ENCODE measurements around the gene BLTP3B. TPM values are rescaled to one million over a fixed set of nuclear protein-coding genes. Genes with fewer than 3 reads are reported as not detected.
"Not testable (repeated sequence)": the region's sequence is repeated elsewhere in the genome, so short reads cannot be mapped to it uniquely, and the experiment has no call there.

Gene BLTP3B
- total RNA-seq, 1 donor from 2014 or later, result 19.0 TPM

- no peak for TF ChIP-seq CTCF (conservative IDR thresholded peaks at IDR 0.05)
- no peaks in the 10 kb centered on the region for H3K36me3 Mint-ChIP-seq (ENCODE audit: low read depth)
- H3K4me3 Mint-ChIP-seq, result no peak overlapping the region
- no peaks in the 10 kb centered on the region for H3K9me3 Mint-ChIP-seq
- H3K4me1 Mint-ChIP-seq, result no peaks in the 10 kb centered on the region
- H3K27ac Mint-ChIP-seq (ENCODE audit: unreplicated experiment), result no peak overlapping the region
- H3K27me3 Mint-ChIP-seq (ENCODE audit: low read depth), result no peaks in the 10 kb centered on the region
- no peak for DNase-seq (ENCODE audit: low read depth, low spot score)
Observed at GRCh38 chr12:100187068-100187467, 44.4 kb upstream of the BLTP3B start.

- Mint-ChIP-seq H3K27ac (ENCODE audit: unreplicated experiment) (no peak overlapping the region), H3K4me1 (no peaks in the 10 kb centered on the region), H3K36me3 (ENCODE audit: low read depth) (no peaks in the 10 kb centered on the region), H3K27me3 (ENCODE audit: low read depth) (no peaks in the 10 kb centered on the region), H3K4me3 (no peak overlapping the region), H3K9me3 (no peaks in the 10 kb centered on the region)
- DNase-seq (ENCODE audit: low read depth, low spot score), result no peak
- no peak for TF ChIP-seq CTCF (conservative IDR thresholded peaks at IDR 0.05)
Observed at GRCh38 chr12:100186071-100186470, 43.4 kb upstream of the BLTP3B start.

GRCh38 chr12:100185361-100185894 is 42.8 kb upstream of the BLTP3B start:
- Mint-ChIP-seq H3K4me3 (no peak overlapping the region), H3K27ac (ENCODE audit: unreplicated experiment) (no peak overlapping the region), H3K27me3 (ENCODE audit: low read depth) (no peaks in the 10 kb centered on the region), H3K4me1 (no peaks in the 10 kb centered on the region), H3K36me3 (ENCODE audit: low read depth) (no peaks in the 10 kb centered on the region), H3K9me3 (no peaks in the 10 kb centered on the region)
- TF ChIP-seq CTCF (conservative IDR thresholded peaks at IDR 0.05), result no peak
- DNase-seq (ENCODE audit: low read depth, low spot score), result no peak

- no peaks in the 10 kb centered on the region for H3K4me1 Mint-ChIP-seq
- H3K4me3 Mint-ChIP-seq, result no peak overlapping the region
- no peak for DNase-seq (ENCODE audit: low read depth, low spot score)
- no peaks in the 10 kb centered on the region for H3K36me3 Mint-ChIP-seq (ENCODE audit: low read depth)
- no peak overlapping the region for H3K27ac Mint-ChIP-seq (ENCODE audit: unreplicated experiment)
- H3K9me3 Mint-ChIP-seq, result no peaks in the 10 kb centered on the region
- no peaks in the 10 kb centered on the region for H3K27me3 Mint-ChIP-seq (ENCODE audit: low read depth)
- no peak for TF ChIP-seq CTCF (conservative IDR thresholded peaks at IDR 0.05)
Observed at GRCh38 chr12:100184549-100185145, 42.0 kb upstream of the BLTP3B start.

GRCh38 chr12:100179252-100179651 is 36.6 kb upstream of the BLTP3B start:
- Mint-ChIP-seq H3K36me3 (ENCODE audit: low read depth) (no peaks in the 10 kb centered on the region), H3K4me3 (no peak overlapping the region), H3K9me3 (no peaks in the 10 kb centered on the region), H3K4me1 (no peaks in the 10 kb centered on the region), H3K27ac (ENCODE audit: unreplicated experiment) (no peak overlapping the region), H3K27me3 (ENCODE audit: low read depth) (no peaks in the 10 kb centered on the region)
- TF ChIP-seq CTCF (conservative IDR thresholded peaks at IDR 0.05), result no peak
- no peak for DNase-seq (ENCODE audit: low read depth, low spot score)

GRCh38 chr12:100176493-100176892 is 33.8 kb upstream of the BLTP3B start:
- H3K36me3 Mint-ChIP-seq (ENCODE audit: low read depth); H3K27me3 Mint-ChIP-seq (ENCODE audit: low read depth); H3K4me1 Mint-ChIP-seq; DNase-seq (ENCODE audit: low read depth, low spot score); H3K9me3 Mint-ChIP-seq; H3K27ac Mint-ChIP-seq (ENCODE audit: unreplicated experiment); H3K4me3 Mint-ChIP-seq: not testable (repeated sequence)

All from neural crest cell (in vitro differentiated cells).